Heart left ventricle (tissue), 16 donors: ENCODE results near the gene CATSPERD. TPM values are rescaled to one million over a fixed set of nuclear protein-coding genes. Genes with fewer than 3 reads are reported as not detected.

Experiments used
- ATAC-seq, 4 donors: fragments of 200-7000 bp; cut with Tn5 transposase; one replicate each; pipeline ENCODE4 v1.9.1; 2020 to 2022; ENCODE audit warnings: moderate library complexity in 4 of 4, mild to moderate bottlenecking in 3 of 4, moderate number of reproducible peaks in 1 of 4
- DNase-seq, 5 donors: peaks; one replicate each; pipeline ENCODE4 v3.0.0-alpha.2; 2020
- H3K27ac ChIP-seq, 12 donors: fragments of 200-600 bp; sonication (generic) in 4 of 12; one replicate each; pipeline versions ENCODE4 v1.5.0 to v1.8.0; 2016 to 2022; ENCODE audit warnings: mild to moderate bottlenecking in 2 of 12
- H3K27me3 ChIP-seq, 9 donors: fragments of 200-600 bp; sonication (generic) in 2 of 9; one replicate each; pipeline versions ENCODE4 v1.5.1 to v1.8.0; 2016 to 2022; ENCODE audit warnings: mild to moderate bottlenecking in 3 of 9
- H3K36me3 ChIP-seq, 9 donors: fragments of 200-600 bp; sonication (generic) in 2 of 9; one replicate each; pipeline versions ENCODE4 v1.5.0 to v1.8.0; 2018 to 2022; ENCODE audit warnings: mild to moderate bottlenecking in 2 of 9
- H3K4me1 ChIP-seq, 12 donors: fragments of 200-600 bp; sonication (generic) in 4 of 12; one replicate each; pipeline versions ENCODE4 v1.5.0 to v1.8.0; 2016 to 2022; ENCODE audit warnings: mild to moderate bottlenecking in 3 of 12
- H3K4me3 ChIP-seq, 12 donors: fragments of 200-600 bp; sonication (generic) in 4 of 12; one replicate each; pipeline versions ENCODE4 v1.5.0 to v1.8.0; 2017 to 2022; ENCODE audit warnings: mild to moderate bottlenecking in 9 of 12, moderate library complexity in 4 of 12
- H3K9me3 ChIP-seq, 12 donors: fragments of 200-600 bp; sonication (generic) in 4 of 12; one replicate each; pipeline versions ENCODE4 v1.5.0 to v1.8.0; 2016 to 2022; ENCODE audit warnings: mild to moderate bottlenecking in 1 of 12
- POLR2A ChIP-seq, 2 donors: fragments of 450-650 bp; IDR thresholded peaks; one replicate each; pipeline ENCODE4 v1.6.1; 2017; ENCODE audit warnings: antibody characterized with exemption in 2 of 2, mild to moderate bottlenecking in 2 of 2, moderate library complexity in 2 of 2
- WGBS, 4 donors: extraction: QIAGEN DNeasy Blood & Tissue Kit in 2 of 4; methylation state at CpG; one replicate each; pipeline versions ENCODE4 v1.1.5 to v1.1.7; 2013 to 2018; 5-methylcytosine and 5-hydroxymethylcytosine counted together
- intact Hi-C, 10 donors: fragments of 100-400 bp; cut with DNase I; formaldehyde crosslinking; loops; one replicate each; pipeline versions ENCODE4 v1.11.1 to v1.14.2; 2022
- long read RNA-seq, 3 donors: library from polyadenylated mRNA; unstranded; transcript quantifications; one replicate each; pipeline ENCODE4 v2.0.0, GENCODE V29; 2020 to 2021
- polyA plus RNA-seq, 2 donors: library from polyadenylated mRNA; stranded (reverse); fragments of 200-250 nt; gene quantifications; one replicate each; pipeline ENCODE4 v1.2.3, GENCODE V29; 2013
- total RNA-seq, 9 donors: library from RNA; depleted of rRNA in 2 of 9; stranded (reverse); fragments of >200 nt in 2 of 9; fragmentation: NEBNext Ultra II Directional in 3 of 9; extraction: Animal tissue kit (Norgen Biotek cat#: 25700) in 3 of 9; gene quantifications; one replicate each; pipeline versions ENCODE4 v1.1.0 to v1.2.4, GENCODE V29; 2016 to 2023
- TF ChIP-seq, protein P1 (sequence below), 12 donors: fragments of 200-600 bp; sonication (generic) in 4 of 12; IDR thresholded peaks; one replicate each; pipeline versions ENCODE4 v1.5.0 to v1.8.0; 2018 to 2022; ENCODE audit warnings: antibody characterized with exemption in 12 of 12, mild to moderate bottlenecking in 5 of 12
- donor health status: ischemic (EF 13 %, LVEDD 7.1; RV severe dilation, severe dysfunction).
- donor health status: healthy with polysubstance abuse.
- donor health status: DM: no; HTN: yes; CAD: no.
- donor health status: DM: no; HTN: no; CAD: no.
- donor health status: ischemic (EF 25% LVEDD 6.9; RV normal size, moderate dysfunction).
- donor health status: ischemic (EF 25% LVEDD 5.7; RV mildly dilated, moderate dysfunction).
- donor health status: healthy.
- donor health status: DM: yes; HTN: yes; CAD: no.
- donor health status: ischemic (EF 35%, LVEDD 5.7; RV mildly dilated, moderate dysfunction).
- donor health status: nonischemic (EF 11% LVEDD 7.7; RV severe dilation, severe dysfunction).
- donor health status: DM: yes; HTN: yes; CAD: no.
- donor health status: PGD.
- donor health status: ischemic (EF 29% LVEDD 5.4; RV normal size, mild dysfunction).
- donor health status: nonischemic (EF 23%, LVEDD 6.1; RV moderate dilation, normal function).

Gene CATSPERD, protein sequence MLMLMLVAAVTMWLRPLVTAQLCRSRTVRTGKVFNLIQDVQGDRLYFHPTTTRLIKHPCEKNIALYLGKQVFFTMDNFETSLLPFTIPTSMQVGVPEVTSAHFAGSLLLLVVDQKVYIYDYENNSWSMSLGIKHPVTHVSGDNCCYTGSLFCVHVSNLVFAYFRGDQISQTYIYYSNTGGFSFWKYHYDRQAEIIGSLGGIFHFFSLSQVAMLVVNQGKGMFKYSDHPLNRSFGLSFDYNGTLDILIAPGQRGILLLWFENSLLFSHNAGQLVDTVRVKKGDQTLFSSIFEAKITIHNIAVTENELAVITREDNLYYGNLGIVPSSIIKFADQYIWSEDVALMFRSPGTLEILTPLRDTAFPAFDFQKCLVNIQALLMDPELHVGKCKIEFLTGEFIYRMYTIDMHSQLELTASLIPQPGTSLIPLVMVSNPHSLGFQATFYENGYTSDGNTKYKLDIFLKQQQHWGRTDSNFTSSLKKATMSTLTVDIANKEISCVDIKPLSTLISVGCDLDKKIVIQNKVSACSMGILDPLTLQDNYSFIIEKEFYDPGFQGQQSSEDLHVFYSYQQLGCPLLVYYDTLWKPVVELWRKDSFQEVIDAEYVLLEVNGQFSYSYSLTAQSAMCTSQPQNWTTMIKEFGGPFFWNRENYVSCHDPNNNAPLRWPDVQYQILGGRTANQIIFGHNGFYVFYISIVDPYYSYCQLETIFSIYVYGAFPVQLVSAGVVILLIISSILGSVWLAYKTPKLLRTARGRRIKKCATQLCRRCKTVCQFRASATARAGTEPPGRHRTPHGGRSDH
- not detected for total RNA-seq
- not detected for polyA plus RNA-seq
- long read RNA-seq, donor 1: 0 reads
- long read RNA-seq, donor 2: 0 reads
- long read RNA-seq, donor 3: 0 reads

DNA sequence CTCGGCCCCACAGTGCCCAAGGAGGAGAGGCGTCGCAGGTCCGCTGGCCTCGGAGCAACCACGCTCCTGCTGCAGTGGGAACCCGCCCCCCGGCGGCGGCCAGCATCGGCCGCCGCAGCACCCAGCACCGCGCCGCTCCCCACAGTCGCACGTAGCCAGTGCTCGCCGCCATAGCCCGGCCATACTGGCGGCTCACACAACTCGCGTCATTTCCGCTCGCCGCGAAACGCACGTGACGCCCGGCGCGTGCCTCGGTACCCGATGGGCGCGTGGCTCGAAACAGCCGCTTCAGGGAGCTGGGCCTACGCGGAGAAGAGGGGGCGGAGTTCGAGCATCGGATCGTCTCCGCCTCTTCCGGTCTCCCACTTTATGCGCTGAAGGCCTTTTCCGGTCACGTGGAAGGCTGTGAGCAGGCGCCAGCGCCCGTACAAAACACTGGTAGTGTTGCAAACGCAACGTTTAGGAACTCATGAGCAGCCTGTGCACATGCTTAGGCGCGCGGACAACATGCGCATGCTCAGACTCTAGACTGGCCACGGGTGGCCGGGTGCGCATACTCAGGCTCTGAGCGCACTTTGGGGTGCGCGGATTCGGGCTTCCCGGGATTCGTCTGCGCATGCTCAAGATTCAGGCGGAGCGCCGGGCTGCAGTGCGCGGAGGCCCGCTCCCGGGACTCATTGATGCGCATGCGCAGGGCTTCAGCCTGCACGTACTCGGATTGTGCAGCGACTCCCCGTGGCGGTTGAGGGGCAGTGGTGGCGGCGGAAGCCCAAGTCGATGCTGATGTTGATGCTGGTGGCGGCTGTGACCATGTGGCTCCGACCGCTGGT, at the start of gene CATSPERD, which contains the start of gene LONP1:
Gene CATSPERD, plus strand, starts transcription at position 677 of the 830 bp plus-strand sequence. Its CDS starts 101 bp downstream, at position 778.
Gene LONP1, minus strand, starts transcription at position 186 of the 830 bp plus-strand sequence. Its CDS starts 14 bp downstream, at position 172.
- ATAC-seq (peak; percentile 97 to 98 (median 98)), DNase-seq (peak; percentile 98 to 99 (median 99))
- Histone ChIP-seq H3K9me3 (no peaks in the 10 kb centered on the region), H3K36me3 (peaks cover 0 to 12% (median 0%) of the 10 kb centered on the region in 9 donors), H3K4me1 (peaks cover 2 to 38% (median 22%) of the 10 kb centered on the region in 12 donors), H3K4me3 (peak within 1 kb of the TSS; percentile 73 to 99 (median 88)), H3K27ac (peak within 1 kb of the TSS; percentile 56 to 98 (median 94)), H3K27me3 (no peaks in the 10 kb centered on the region)
- intact Hi-C loops: loop anchor here in 5 of 10 donors (1.0 to 5.0 kb wide), 6 partner anchors 27 to 72 kb away; partner anchors contain the start of genes RPL36 (in 4 of the 5), DUS3L (in 2 of the 5) and MICOS13 (in 1 of the 5)
- TF ChIP-seq, protein P1, sequence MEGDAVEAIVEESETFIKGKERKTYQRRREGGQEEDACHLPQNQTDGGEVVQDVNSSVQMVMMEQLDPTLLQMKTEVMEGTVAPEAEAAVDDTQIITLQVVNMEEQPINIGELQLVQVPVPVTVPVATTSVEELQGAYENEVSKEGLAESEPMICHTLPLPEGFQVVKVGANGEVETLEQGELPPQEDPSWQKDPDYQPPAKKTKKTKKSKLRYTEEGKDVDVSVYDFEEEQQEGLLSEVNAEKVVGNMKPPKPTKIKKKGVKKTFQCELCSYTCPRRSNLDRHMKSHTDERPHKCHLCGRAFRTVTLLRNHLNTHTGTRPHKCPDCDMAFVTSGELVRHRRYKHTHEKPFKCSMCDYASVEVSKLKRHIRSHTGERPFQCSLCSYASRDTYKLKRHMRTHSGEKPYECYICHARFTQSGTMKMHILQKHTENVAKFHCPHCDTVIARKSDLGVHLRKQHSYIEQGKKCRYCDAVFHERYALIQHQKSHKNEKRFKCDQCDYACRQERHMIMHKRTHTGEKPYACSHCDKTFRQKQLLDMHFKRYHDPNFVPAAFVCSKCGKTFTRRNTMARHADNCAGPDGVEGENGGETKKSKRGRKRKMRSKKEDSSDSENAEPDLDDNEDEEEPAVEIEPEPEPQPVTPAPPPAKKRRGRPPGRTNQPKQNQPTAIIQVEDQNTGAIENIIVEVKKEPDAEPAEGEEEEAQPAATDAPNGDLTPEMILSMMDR (IDR thresholded peaks at IDR 0.05): peak; percentile 76 to 99 (median 93)
- peak in 1 of 2 donors; percentile 46 for TF ChIP-seq POLR2A (IDR thresholded peaks at IDR 0.05)
- WGBS, 4 donors: 0 to 2% (median 1%) methylated on average over 33 to 90 of the region's 90 CpGs

DNA sequence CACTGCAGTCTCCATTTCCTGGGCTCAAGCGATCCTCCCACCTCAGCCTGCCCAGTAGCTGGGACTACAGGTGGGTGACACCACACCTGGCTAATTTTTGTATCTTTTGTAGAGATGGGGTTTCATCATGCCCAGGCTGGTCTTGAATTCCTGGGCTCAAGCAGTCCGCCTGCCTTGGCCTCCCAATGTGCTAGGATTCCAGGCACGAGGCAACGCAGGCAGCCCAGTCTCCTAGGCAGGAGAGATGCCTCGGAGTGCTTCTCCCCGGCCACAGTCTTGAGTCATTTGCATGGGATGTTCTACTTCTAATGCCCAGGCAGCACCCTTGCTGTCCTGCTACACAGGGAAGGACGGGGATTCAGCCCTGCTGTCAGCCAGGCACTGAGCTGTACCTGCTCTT, 48.8 kb upstream of the CATSPERD start:
- no peak overlapping the region for H3K4me3 ChIP-seq
- H3K27me3 ChIP-seq: no peaks in the 10 kb centered on the region
- DNase-seq: no peak
- TF ChIP-seq, protein P1 (IDR thresholded peaks at IDR 0.05): no peak
- no peak for TF ChIP-seq POLR2A (IDR thresholded peaks at IDR 0.05)
- ATAC-seq: no peak
- intact Hi-C loops: loop anchor here in 1 of 10 donors (10.0 kb wide), 1 partner anchor 47 kb away; the partner anchor contains the start of genes SAFB and SAFB2
- 88 to 100% (median 96%) methylated on average over 4 to 7 of the region's 7 CpGs for WGBS, 4 donors
- no peaks in the 10 kb centered on the region for H3K9me3 ChIP-seq
- no peak overlapping the region for H3K27ac ChIP-seq
- H3K4me1 ChIP-seq: peaks cover 0 to 17% (median 7%) of the 10 kb centered on the region in 12 donors
- peaks cover 0 to 48% (median 38%) of the 10 kb centered on the region in 9 donors for H3K36me3 ChIP-seq

DNA sequence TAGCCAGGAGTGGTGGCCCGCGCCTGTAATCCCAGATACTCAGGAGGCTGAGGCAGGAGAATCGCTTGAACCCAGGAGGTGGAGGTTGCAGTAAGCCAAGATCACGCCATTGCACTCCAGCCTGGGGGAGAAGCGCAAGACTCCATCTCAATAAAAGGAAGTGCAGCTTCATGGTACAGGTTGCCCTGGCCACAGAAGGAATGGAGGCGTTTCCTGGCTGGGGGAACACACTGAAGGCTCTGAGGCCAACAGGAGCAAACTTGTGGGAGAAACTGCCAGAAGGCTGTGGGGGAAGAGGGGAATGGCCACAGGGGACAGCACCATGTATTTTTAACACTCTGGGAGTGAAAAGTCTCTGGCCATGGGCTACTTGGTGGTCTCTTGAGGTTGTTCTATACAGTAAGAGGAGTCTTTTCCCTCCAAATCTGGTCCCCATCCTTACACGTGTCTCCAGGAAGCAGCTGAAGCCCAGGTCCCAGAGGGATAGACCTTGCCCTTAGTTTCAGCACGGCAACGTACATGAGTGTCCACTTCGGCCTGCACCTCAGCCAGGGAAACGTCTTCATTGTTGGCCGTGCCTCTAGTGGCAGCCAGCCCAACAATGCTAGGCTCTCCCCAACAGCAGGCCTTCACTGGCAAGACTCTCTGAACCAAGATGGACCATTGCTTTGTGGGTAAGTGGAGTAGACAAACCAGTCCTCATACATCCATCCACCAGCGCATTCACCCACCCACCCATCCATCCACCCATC, 47.6 kb upstream of the CATSPERD start:
- H3K36me3 ChIP-seq: peaks cover 0 to 35% (median 27%) of the 10 kb centered on the region in 9 donors
- no peaks in the 10 kb centered on the region for H3K9me3 ChIP-seq
- TF ChIP-seq POLR2A (IDR thresholded peaks at IDR 0.05): no peak
- TF ChIP-seq, protein P1 (IDR thresholded peaks at IDR 0.05): no peak
- WGBS, 4 donors: 80 to 88% (median 85%) methylated on average over 13 of the region's 13 CpGs
- H3K27ac ChIP-seq: no peak overlapping the region
- peak in 1 of 5 donors; percentile 22 for DNase-seq
- H3K27me3 ChIP-seq: no peaks in the 10 kb centered on the region
- no peak for ATAC-seq
- intact Hi-C loops: loop anchor here in 1 of 10 donors (10.0 kb wide), 1 partner anchor 48 kb away; the partner anchor contains the start of genes SAFB and SAFB2
- H3K4me3 ChIP-seq: no peak overlapping the region
- H3K4me1 ChIP-seq: peaks cover 0 to 18% (median 7%) of the 10 kb centered on the region in 12 donors
